ENCODE results near the gene FBXO24.

FBXO24 gene

DNA sequence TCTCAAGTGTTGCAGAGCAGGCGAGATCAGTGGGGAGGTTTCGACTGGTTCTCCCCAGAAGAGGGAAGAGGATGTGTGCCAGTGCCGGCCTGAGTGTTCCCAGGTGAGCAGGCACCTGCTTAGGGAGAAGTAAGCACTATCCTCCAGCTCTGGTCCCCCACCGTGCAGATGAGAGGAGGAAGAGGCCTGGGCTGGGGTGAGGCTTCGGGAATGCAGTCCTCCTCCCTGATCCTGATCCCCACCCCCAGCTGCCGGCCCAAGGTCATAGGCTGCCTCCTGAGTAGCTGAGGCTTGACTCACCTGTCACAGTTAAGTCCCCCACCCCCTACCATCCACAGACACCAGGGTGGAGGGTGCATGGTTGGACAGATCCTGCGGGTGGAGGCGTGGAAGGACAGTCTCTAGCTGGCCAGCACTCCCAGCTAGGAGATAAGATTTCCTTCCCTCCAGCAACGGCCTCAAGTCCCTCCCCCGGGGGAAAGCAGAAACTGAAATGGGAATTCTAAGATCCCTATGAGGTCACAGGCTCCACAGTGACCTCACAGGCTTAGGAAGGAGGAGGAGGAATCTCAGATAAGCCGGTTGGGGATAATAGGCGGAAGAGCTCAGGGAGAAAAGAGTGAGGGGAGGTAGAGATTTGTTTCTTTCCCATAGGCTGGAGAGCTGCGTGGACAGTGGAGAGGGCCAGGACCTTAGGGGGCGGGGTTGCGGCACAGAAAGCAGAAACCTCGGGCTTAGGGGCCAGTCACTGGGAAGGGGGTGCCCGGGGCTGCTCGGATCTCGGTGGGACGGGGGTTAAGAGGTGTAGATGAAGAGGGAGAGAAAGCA is 1.2 kb upstream of the FBXO24 start:
- H3K4me1 ChIP-seq (ENCODE audit: insufficient read depth, low read length, poor library complexity, severe bottlenecking): peaks cover 19% of the 10 kb centered on the region
- H3F3A ChIP-seq (ENCODE audit: low read depth): peaks cover 8% of the 10 kb centered on the region; the same call in 1 of the 2 replicates
- H3K27me3 ChIP-seq (ENCODE audit: insufficient read depth, low read length, poor library complexity, severe bottlenecking): no peaks in the 10 kb centered on the region
- H3K9ac ChIP-seq (ENCODE audit: low read depth, low read length, poor library complexity, severe bottlenecking): peak overlapping the region; percentile 96
- peak overlapping the region; percentile 99 for H3K4me2 ChIP-seq (ENCODE audit: low read depth, low read length, poor library complexity, severe bottlenecking)
- H3K4me3 ChIP-seq (ENCODE audit: low read length, poor library complexity, severe bottlenecking): peak overlapping the region; percentile 97
- H3K9me2 ChIP-seq (replicated peaks; ENCODE audit: low read depth, low read length): no peaks in the 10 kb centered on the region
- peaks cover 23% of the 10 kb centered on the region; the same call in 1 of the 2 replicates for H3K36me3 ChIP-seq (ENCODE audit: insufficient read depth, low read length)
- peaks cover 58% of the 10 kb centered on the region for H3K79me2 ChIP-seq (ENCODE audit: insufficient read depth, low read length)
- peaks cover 45% of the 10 kb centered on the region for H4K20me1 ChIP-seq (ENCODE audit: insufficient read depth, low read length, poor library complexity, severe bottlenecking)
- no peak for TF ChIP-seq CTCF (conservative IDR thresholded peaks at IDR 0.05; ENCODE audit: low read length)
- TF ChIP-seq EZH2phosphoT487 (IDR thresholded peaks at IDR 0.05; ENCODE audit: borderline replicate concordance): no peak
- no peak overlapping the region for H2AFZ ChIP-seq (ENCODE audit: low read length)
- H3K9me3 ChIP-seq (ENCODE audit: insufficient read depth, low read depth, low read length): no peaks in the 10 kb centered on the region

DNA sequence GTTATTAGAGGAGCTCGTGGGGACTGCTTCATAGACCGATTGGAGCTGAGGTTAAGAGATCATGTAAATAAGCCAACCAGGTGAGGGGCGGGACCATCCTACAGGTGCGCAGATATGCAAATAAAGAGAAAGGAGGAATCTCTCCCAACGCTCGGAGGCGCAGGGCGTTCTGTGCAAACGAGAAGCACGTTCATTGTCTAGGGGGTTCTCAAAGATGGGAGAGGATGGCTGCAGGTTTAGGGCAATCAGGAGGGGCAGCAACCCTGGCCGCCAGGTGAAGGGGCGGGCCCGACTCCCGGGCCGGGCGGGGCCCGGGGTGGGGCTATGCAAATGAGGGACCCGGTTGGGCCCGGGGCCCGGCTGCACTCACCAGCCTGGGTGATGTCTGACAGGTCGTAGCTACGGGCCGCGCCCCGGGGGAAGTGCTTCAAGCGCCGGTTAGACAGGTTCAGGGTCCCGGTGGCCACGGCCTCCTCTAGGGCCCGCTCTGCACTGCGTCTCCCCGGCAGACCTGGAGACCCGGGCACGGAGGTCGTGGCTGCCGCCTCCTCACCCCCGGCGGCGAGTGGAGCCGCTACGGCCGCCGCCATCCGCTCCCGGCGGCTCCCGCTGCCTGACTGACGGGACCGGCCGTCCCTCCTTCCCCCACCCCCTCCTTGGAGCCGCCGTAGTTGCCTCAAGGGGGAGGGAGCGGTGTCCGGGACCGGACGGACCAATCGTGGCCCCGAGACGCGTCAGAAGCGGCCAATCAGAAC is 440 bp upstream of the FBXO24 start, which contains the start of gene LRCH4:
TSS of gene LRCH4 (minus strand) at position 619 of the 755 bp plus-strand sequence. CDS start at position 590, 29 bp downstream.
- peaks cover 16% of the 10 kb centered on the region for H3K4me1 ChIP-seq (ENCODE audit: insufficient read depth, low read length, poor library complexity, severe bottlenecking)
- H2AFZ ChIP-seq (ENCODE audit: low read length): peak within 1 kb of the TSS; percentile 83
- peak within 1 kb of the TSS; percentile 97 for H3K4me3 ChIP-seq (ENCODE audit: low read length, poor library complexity, severe bottlenecking)
- peaks cover 15% of the 10 kb centered on the region; the same call in 1 of the 2 replicates for H3K36me3 ChIP-seq (ENCODE audit: insufficient read depth, low read length)
- H3K79me2 ChIP-seq (ENCODE audit: insufficient read depth, low read length): peaks cover 50% of the 10 kb centered on the region
- TF ChIP-seq EZH2phosphoT487 (IDR thresholded peaks at IDR 0.05; ENCODE audit: borderline replicate concordance): no peak
- no peak for TF ChIP-seq CTCF (conservative IDR thresholded peaks at IDR 0.05; ENCODE audit: low read length)
- H3K27me3 ChIP-seq (ENCODE audit: insufficient read depth, low read length, poor library complexity, severe bottlenecking): no peaks in the 10 kb centered on the region
- H3K9me3 ChIP-seq (ENCODE audit: insufficient read depth, low read depth, low read length): no peaks in the 10 kb centered on the region
- H3K9me2 ChIP-seq (replicated peaks; ENCODE audit: low read depth, low read length): no peaks in the 10 kb centered on the region
- peaks cover 8% of the 10 kb centered on the region; the same call in 1 of the 2 replicates for H3F3A ChIP-seq (ENCODE audit: low read depth)
- peak within 1 kb of the TSS; percentile 99 for H3K4me2 ChIP-seq (ENCODE audit: low read depth, low read length, poor library complexity, severe bottlenecking)
- H4K20me1 ChIP-seq (ENCODE audit: insufficient read depth, low read length, poor library complexity, severe bottlenecking): peaks cover 44% of the 10 kb centered on the region
- peak within 1 kb of the TSS; percentile 96 for H3K9ac ChIP-seq (ENCODE audit: low read depth, low read length, poor library complexity, severe bottlenecking)

- Histone ChIP-seq H3K79me2 (ENCODE audit: insufficient read depth, low read length) (peaks cover 22% of the 10 kb centered on the region), H3K36me3 (ENCODE audit: insufficient read depth, low read length) (no peaks in the 10 kb centered on the region), H4K20me1 (ENCODE audit: insufficient read depth, low read length, poor library complexity, severe bottlenecking) (peaks cover 19% of the 10 kb centered on the region), H3K4me1 (ENCODE audit: insufficient read depth, low read length, poor library complexity, severe bottlenecking) (peaks cover 5% of the 10 kb centered on the region), H3K9me2 (replicated peaks; ENCODE audit: low read depth, low read length) (no peaks in the 10 kb centered on the region), H3F3A (ENCODE audit: low read depth) (peaks cover 2% of the 10 kb centered on the region; the same call in 1 of the 2 replicates), H3K9ac (ENCODE audit: low read depth, low read length, poor library complexity, severe bottlenecking) (no peak overlapping the region), H3K4me2 (ENCODE audit: low read depth, low read length, poor library complexity, severe bottlenecking) (no peak overlapping the region), H2AFZ (ENCODE audit: low read length) (no peak overlapping the region), H3K27me3 (ENCODE audit: insufficient read depth, low read length, poor library complexity, severe bottlenecking) (no peaks in the 10 kb centered on the region), H3K9me3 (ENCODE audit: insufficient read depth, low read depth, low read length) (no peaks in the 10 kb centered on the region), H3K4me3 (ENCODE audit: low read length, poor library complexity, severe bottlenecking) (no peak overlapping the region)
- TF ChIP-seq EZH2phosphoT487 (IDR thresholded peaks at IDR 0.05; ENCODE audit: borderline replicate concordance) (no peak), CTCF (conservative IDR thresholded peaks at IDR 0.05; ENCODE audit: low read length) (peak; percentile 64)
Observed at GRCh38 chr7:100588438-100588837, 2.3 kb downstream of the FBXO24 start.

Measured in Loucy (cell line).